NB4 (cell line): Measurements from ENCODE around the gene LIN7A.
"Not testable (repeated sequence)": the region's sequence is repeated elsewhere in the genome, so short reads cannot be mapped to it uniquely, and the experiment has no call there.

ENCODE experiments used
- DNase-seq: peaks from one replicate; pipeline ENCODE4 v3.0.0; 2010; ENCODE audit warnings: low read depth
- H3K4me3 ChIP-seq: one replicate; pipeline ENCODE4 v1.5.1; 2011; ENCODE audit warnings: mild to moderate bottlenecking, low read depth, low read length, moderate library complexity
- MYC ChIP-seq: IDR thresholded peaks from 2 replicates; pipeline ENCODE4 v1.6.1; 2011; ENCODE audit warnings: low read depth, low read length
- POLR2A ChIP-seq: IDR thresholded peaks from 2 replicates; pipeline ENCODE4 v1.6.1; 2011; ENCODE audit warnings: mild to moderate bottlenecking; ENCODE audit not compliant: insufficient read length; ENCODE audit errors: extremely low read depth
- TF ChIP-seq, protein P1 (sequence below): IDR thresholded peaks from 2 replicates; pipeline ENCODE4 v1.6.1; 2011; ENCODE audit warnings: low read depth, low read length
- TF ChIP-seq, protein P2 (sequence below): IDR thresholded peaks from one replicate; pipeline ENCODE4 v1.5.1; 2012; ENCODE audit warnings: low read depth, low read length

LIN7A gene

DNA sequence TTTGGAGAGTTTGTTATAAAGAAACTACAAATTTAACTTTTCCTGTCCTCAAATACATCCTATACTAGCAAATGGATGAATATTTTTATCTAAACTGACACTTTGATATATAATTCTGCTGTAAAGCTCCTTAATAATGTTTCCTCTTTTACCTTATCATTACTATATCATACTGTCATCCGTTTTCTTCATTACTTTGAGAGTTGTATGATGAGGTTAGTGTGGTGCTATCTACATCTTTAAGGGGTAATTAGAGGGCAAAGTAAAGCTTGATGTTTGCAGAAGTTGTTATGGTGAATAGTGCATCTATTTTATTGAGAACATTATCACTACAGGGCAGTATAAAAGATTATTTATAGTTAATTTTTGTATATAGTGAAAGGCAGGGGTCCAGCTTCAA is 36.1 kb downstream of the LIN7A start:
- DNase-seq = no peak
- no peak overlapping the region for H3K4me3 ChIP-seq
- TF ChIP-seq MYC (no peak), POLR2A (no peak)
- TF ChIP-seq, protein P1, sequence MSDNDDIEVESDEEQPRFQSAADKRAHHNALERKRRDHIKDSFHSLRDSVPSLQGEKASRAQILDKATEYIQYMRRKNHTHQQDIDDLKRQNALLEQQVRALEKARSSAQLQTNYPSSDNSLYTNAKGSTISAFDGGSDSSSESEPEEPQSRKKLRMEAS = no peak
- TF ChIP-seq, protein P2, sequence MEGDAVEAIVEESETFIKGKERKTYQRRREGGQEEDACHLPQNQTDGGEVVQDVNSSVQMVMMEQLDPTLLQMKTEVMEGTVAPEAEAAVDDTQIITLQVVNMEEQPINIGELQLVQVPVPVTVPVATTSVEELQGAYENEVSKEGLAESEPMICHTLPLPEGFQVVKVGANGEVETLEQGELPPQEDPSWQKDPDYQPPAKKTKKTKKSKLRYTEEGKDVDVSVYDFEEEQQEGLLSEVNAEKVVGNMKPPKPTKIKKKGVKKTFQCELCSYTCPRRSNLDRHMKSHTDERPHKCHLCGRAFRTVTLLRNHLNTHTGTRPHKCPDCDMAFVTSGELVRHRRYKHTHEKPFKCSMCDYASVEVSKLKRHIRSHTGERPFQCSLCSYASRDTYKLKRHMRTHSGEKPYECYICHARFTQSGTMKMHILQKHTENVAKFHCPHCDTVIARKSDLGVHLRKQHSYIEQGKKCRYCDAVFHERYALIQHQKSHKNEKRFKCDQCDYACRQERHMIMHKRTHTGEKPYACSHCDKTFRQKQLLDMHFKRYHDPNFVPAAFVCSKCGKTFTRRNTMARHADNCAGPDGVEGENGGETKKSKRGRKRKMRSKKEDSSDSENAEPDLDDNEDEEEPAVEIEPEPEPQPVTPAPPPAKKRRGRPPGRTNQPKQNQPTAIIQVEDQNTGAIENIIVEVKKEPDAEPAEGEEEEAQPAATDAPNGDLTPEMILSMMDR = no peak

DNA sequence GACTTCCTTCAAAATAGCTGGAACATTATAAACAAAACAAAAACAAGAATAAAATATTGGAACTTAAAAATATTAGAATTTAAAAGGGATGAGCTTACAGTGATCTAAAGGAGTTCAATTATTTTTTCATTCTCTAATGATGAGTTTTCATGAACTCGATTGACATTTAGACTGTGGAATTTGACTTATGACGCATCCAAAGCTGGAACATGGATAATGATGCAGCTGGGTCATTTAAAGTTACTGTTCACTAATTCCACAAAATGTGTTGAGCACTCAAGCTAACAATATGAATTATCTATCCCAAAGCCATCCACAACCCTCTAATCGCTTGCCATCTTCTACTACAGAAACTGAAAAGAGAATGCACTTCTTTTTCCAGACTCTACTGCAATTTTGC is 42.5 kb downstream of the LIN7A start:
- TF ChIP-seq MYC (no peak), POLR2A (no peak)
- TF ChIP-seq, protein P1 = no peak
- TF ChIP-seq, protein P2 = no peak
- no peak for DNase-seq
- H3K4me3 ChIP-seq = no peak overlapping the region

DNA sequence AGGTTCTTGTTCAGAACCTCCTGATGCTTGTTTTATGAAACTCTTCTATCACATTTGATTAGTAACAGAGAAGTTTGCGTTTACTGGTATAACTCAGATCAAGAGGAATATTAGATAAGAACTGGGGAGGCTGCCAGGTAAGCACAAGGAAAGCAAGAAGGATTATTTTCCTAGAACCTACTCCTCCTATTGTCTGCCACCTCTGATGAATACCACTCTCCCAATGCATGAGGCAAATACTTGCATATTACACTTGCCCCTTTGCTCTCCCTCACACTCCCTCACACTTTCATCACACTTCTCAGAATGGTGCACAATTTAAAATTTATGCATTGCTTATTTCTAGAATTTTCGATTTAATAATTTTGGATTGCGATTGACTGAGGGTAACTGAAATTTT is 43.6 kb downstream of the LIN7A start:
- TF ChIP-seq, protein P2 = no peak
- TF ChIP-seq, protein P1 = no peak
- TF ChIP-seq MYC (no peak), POLR2A (no peak)
- no peak overlapping the region for H3K4me3 ChIP-seq
- DNase-seq = no peak

DNA sequence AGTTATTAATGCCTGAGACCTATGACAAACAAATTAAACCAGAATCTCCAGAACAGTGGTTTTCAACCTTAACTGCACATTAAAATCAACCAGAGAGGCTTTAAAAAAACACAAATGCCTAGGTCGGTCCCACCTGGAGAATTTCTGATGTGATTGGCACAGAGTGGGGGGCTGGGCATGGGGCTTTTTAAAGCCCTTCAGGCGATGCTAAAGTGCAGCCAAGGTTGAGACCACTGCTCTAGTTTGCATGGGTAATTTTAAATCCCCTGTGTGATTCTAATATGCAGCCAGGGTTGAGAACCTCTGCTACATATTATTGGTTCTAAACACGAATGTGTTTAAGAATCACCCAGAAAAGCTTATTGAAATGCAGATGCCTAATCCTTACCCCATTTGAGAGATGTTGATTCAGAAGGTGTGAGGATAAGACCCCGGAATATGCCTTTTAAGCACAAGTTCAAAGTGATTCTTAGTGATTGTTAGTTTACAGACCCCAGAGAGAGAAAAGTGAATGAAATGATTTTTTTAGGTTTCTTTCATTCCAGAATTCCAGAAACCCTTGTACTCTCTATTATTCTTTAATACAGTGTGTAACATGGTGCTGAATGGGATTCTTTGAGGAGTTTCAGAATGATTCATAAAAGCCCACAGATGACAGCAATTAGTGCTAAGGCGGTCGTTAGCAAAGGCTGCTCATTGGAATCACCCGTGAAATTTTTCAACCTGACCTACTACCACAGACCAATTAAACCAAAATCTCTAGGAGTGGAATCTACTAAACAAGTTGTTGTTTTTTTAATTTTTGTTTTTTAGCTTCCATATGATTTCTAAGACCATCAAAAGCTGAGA is 44.9 kb downstream of the LIN7A start:
- no peak overlapping the region for H3K4me3 ChIP-seq
- no peak for TF ChIP-seq POLR2A
- no peak for DNase-seq

DNA sequence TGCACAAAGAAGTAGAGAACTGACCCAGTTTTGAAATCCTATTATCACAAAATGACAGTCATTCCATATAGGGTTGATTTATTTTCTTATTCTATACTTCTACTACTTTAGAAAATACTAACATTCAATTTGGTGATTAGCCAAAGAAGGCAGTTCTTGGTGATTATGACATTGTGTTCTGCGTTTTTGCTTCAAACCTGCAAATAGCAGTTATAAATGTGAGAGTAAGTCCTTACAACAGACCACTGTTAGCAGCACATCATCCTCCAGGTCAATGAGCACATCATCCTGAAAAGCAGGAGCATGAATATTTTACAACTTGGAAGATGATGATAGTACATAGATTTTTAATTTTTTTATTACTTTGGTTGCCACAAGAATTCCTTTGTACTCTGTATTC is 53.1 kb downstream of the LIN7A start:
- no peak overlapping the region for H3K4me3 ChIP-seq
- DNase-seq = no peak
- TF ChIP-seq, protein P1 = no peak
- TF ChIP-seq, protein P2 = no peak
- TF ChIP-seq POLR2A = no peak
- TF ChIP-seq MYC = no peak

DNA sequence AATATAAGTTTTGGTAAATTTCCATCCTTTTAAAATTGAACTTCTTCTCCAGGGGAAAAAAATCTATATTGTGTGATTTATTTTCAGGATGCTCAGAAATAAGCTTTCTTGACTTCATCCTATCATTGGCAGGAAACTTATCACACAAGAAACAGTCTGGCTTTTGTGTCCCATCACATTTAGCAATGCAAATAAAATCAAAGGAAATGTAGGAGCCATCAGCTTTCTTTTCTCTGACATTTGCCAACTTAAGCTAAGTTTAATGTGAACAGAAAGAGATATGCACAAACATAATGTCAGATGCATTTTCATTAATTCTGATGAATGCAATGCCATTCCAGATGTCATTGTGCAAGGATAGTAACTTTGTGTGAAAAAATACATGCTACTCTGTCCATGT is 56.6 kb downstream of the LIN7A start:
- TF ChIP-seq, protein P2 = no peak
- no peak for TF ChIP-seq POLR2A
- TF ChIP-seq, protein P1 = no peak
- no peak for TF ChIP-seq MYC
- DNase-seq = no peak
- no peak overlapping the region for H3K4me3 ChIP-seq

DNA sequence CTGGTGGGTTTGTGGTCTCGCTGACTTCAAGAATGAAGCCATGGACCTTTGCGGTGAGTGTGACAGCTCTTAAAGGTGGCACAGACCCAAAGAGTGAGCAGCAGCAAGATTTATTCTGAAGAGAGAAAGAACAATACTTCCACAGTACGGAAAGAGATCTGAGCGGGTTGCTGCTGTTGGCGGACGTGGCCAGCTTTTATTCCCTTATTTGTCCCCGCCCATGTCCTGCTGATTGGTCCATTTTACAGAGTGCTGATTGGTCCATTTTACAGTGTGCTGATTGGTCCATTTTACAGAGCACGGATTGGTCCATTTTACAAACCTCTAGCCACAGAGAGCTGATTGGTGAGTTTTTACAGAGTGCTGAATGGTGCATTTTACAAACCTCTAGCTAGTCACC is 59.3 kb downstream of the LIN7A start:
- not testable (repeated sequence) for H3K4me3 ChIP-seq, DNase-seq
